Prostate gland (tissue), 2 donors: Measurements from ENCODE around the gene SCOC.

Source experiments
- POLR2A ChIP-seq: fragments of 450-650 bp; IDR thresholded peaks from one replicate; pipeline ENCODE4 v1.6.1; 2016; ENCODE audit warnings: antibody characterized with exemption, mild to moderate bottlenecking
- TF ChIP-seq, protein P1 (sequence below), 4 experiments: fragments of 200-600 bp in 2 of 4; fragments of 450-650 bp in 2 of 4; sonication (generic) in 2 of 4; IDR thresholded peaks; 1 replicate in 3 of 4; 2 replicates in 1 of 4; pipeline ENCODE4 v1.5.1; 2016 to 2019; ENCODE audit warnings: antibody characterized with exemption in 4 of 4, mild to moderate bottlenecking in 2 of 4, moderate library complexity in 2 of 4

DNA sequence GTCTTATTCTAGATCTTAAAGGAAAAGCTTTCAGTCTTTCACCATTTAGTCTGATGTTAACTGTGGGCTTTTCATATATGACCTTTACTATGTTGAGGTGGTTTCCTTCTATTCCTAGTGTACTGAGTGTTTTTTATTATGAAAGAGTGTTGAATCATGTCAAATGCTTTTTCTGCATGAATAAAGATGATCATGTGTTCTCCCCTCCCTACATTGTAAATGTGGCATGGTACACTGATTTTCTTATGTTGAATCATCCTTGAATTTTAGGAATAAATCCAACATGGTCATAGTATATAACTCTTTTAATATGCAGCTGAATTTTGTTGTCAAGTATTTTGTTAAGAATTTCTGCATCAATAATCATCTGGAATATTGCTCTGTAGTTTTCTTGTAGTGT lies 49.7 kb downstream of the SCOC start:
- no peak for TF ChIP-seq POLR2A
- TF ChIP-seq, protein P1, sequence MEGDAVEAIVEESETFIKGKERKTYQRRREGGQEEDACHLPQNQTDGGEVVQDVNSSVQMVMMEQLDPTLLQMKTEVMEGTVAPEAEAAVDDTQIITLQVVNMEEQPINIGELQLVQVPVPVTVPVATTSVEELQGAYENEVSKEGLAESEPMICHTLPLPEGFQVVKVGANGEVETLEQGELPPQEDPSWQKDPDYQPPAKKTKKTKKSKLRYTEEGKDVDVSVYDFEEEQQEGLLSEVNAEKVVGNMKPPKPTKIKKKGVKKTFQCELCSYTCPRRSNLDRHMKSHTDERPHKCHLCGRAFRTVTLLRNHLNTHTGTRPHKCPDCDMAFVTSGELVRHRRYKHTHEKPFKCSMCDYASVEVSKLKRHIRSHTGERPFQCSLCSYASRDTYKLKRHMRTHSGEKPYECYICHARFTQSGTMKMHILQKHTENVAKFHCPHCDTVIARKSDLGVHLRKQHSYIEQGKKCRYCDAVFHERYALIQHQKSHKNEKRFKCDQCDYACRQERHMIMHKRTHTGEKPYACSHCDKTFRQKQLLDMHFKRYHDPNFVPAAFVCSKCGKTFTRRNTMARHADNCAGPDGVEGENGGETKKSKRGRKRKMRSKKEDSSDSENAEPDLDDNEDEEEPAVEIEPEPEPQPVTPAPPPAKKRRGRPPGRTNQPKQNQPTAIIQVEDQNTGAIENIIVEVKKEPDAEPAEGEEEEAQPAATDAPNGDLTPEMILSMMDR (IDR thresholded peaks at IDR 0.05), result no peak
